Mononuclear cell (primary cell): ENCODE measurements around the gene HSPA14. TPM values are rescaled to one million over a fixed set of nuclear protein-coding genes. Genes with fewer than 3 reads are reported as not detected.
"Not testable (repeated sequence)": the region's sequence is repeated elsewhere in the genome, so short reads cannot be mapped to it uniquely, and the experiment has no call there.

Experiments
- H3K27me3 ChIP-seq: 2 replicates; pipeline ENCODE4 v1.6.0; 2011; ENCODE audit warnings: low read length, control low read depth; ENCODE audit not compliant: insufficient read depth
- H3K4me1 ChIP-seq: 2 replicates; pipeline ENCODE4 v1.5.1; 2011; ENCODE audit warnings: mild to moderate bottlenecking, low read length, control low read depth; ENCODE audit not compliant: insufficient read depth
- H3K4me3 ChIP-seq: 2 replicates; pipeline ENCODE4 v1.5.1; 2011; ENCODE audit warnings: mild to moderate bottlenecking, low read length, moderate library complexity
- H3K9me3 ChIP-seq: 2 replicates; pipeline ENCODE4 v1.5.1; 2011; ENCODE audit warnings: low read depth, mild to moderate bottlenecking, control low read depth, low read length
- total RNA-seq: library from RNA; depleted of rRNA; stranded (reverse); fragments of >200 nt; gene quantifications from one replicate; pipeline ENCODE4 v1.2.3, GENCODE V29; 2012

The HSPA14 gene
- total RNA-seq, 1 donor: 25.9 TPM

DNA sequence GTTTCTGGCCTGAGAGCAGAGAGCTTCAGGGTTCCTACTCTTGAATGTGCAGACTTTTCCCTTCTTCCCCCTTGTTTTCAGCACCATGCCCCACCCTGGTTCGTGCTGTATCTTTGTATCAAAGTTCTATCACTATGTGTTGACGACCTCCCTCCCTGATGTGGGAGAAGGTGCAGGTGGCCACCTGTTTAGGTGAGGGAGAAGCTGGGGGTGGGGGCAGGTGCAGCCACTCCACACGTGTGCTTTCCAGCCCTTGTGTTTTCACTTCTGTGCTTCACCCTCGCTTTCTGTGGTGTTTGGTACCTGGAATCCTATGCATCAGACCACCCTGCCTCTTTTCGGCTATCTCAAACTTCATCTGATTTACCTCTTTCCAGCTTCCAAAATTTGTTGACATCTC lies 20.9 kb downstream of the HSPA14 start:
- Histone ChIP-seq H3K4me1 (peaks cover 7% of the 10 kb centered on the region), H3K27me3 (no peaks in the 10 kb centered on the region), H3K9me3 (no peaks in the 10 kb centered on the region), H3K4me3 (no peak overlapping the region)

DNA sequence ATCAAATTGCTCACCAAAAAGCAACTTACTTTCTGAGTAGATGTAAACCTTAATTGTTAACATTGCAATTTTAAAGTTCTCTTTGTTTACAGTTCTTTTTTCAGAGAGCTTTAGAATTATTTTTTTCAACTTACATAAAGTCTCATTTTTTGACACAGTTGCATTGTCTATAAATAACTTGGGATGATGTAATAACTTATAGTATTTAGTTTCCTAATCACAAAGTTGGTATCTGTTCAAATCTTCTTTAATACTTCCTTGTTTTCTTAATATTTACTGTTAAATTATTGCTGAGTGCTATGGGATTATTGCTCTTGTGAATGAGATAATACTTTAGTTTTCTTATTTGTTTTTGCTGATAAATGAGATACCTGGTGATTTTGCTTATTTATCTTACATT lies 21.7 kb downstream of the HSPA14 start:
- no peaks in the 10 kb centered on the region for H3K9me3 ChIP-seq
- H3K27me3 ChIP-seq: no peaks in the 10 kb centered on the region
- peaks cover 7% of the 10 kb centered on the region for H3K4me1 ChIP-seq
- no peak overlapping the region for H3K4me3 ChIP-seq

GRCh38 chr10:14860791-14861190 lies 22.7 kb downstream of the HSPA14 start:
- Histone ChIP-seq H3K4me1 (peaks cover 7% of the 10 kb centered on the region), H3K27me3 (no peaks in the 10 kb centered on the region), H3K4me3 (no peak overlapping the region), H3K9me3 (no peaks in the 10 kb centered on the region)

DNA sequence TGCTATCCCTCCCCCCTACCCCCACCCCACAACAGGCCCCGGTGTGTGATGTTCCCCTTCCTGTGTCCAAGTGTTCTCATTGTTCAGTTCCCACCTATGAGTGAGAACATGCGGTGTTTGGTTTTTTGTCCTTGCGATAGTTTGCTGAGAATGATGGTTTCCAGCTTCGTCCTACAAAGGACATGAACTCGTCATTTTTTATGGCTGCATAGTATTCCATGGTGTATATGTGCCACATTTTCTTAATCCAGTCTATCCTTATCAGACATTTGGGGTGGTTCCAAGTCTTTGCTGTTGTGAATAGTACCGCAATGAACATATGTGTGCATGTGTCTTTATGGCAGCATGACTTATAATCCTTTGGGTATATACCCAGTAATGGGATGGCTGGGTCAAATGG lies 26.4 kb downstream of the HSPA14 start:
- H3K4me3 ChIP-seq, H3K4me1 ChIP-seq, H3K27me3 ChIP-seq, H3K9me3 ChIP-seq: not testable (repeated sequence)

DNA sequence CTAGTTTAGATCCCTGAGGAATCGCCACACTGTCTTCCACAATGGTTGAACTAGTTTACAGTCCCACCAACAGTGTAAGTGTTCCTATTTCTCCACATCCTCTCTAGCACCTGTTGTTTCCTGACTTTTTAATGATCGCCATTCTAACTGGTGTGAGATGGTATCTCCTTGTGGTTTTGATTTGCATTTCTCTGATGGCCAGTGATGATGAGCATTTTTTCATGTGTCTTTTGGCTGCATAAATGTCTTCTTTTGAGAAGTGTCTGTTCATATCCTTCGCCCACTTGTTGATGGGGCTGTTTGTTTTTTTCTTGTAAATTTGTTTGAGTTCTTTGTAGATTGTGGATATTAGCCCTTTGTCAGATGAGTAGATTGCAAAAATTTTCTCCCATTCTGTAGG lies 26.8 kb downstream of the HSPA14 start:
- H3K4me3 ChIP-seq, H3K27me3 ChIP-seq, H3K4me1 ChIP-seq, H3K9me3 ChIP-seq: not testable (repeated sequence)

GRCh38 chr10:14873090-14873760 lies 35.1 kb downstream of the HSPA14 start:
- no peaks in the 10 kb centered on the region for H3K27me3 ChIP-seq
- no peaks in the 10 kb centered on the region for H3K9me3 ChIP-seq
- peaks cover 10% of the 10 kb centered on the region for H3K4me1 ChIP-seq
- H3K4me3 ChIP-seq: no peak overlapping the region

DNA sequence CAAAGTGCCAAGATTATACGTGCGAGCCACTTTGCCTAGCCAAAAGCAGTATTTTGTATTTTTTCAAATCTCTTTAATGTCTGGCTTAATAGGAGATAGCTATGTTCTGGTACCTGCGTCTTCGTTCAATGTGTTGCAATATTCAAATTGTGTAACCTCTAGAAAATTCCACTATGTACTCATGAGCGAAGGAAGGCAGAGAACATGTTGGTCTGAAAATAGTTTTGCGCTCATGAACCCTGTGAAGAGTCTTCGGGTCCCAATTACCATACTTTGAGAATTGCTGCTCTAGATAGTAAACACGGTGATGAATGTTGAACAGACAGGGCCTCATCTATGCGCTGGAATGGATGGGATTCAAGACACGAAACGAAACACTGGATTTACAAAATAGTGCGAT lies 37.8 kb downstream of the HSPA14 start:
- peaks cover 23% of the 10 kb centered on the region for H3K4me1 ChIP-seq
- H3K4me3 ChIP-seq: no peak overlapping the region
- H3K27me3 ChIP-seq: no peaks in the 10 kb centered on the region
- no peaks in the 10 kb centered on the region for H3K9me3 ChIP-seq

DNA sequence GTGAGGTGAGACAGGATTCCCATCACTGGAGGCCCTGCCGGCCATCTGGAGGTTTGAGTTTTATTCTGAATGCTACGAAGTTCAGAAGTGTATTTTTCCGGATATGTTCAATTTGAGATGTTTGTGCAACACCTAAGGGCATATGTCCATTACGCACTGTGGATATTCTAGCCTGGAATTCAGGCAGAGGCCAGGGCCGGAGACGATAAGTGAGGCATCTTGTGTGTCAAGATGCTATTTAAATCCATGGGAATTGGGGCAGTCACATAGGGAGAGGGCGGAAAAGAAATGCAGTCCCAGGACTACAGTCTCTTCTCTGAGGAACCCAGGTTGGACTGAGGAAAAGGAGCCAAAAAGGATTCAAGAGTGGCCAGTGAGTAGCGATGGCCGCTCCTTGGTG lies 38.7 kb downstream of the HSPA14 start:
- no peaks in the 10 kb centered on the region for H3K9me3 ChIP-seq
- peaks cover 23% of the 10 kb centered on the region for H3K4me1 ChIP-seq
- H3K4me3 ChIP-seq: no peak overlapping the region
- H3K27me3 ChIP-seq: no peaks in the 10 kb centered on the region

GRCh38 chr10:14878266-14879123 lies 40.4 kb downstream of the HSPA14 start, which contains the start of gene SUV39H2:
SUV39H2 (plus strand) TSS chr10:14878866; CDS start chr10:14878889, 23 bp downstream.
- Histone ChIP-seq H3K27me3 (no peaks in the 10 kb centered on the region), H3K4me3 (peak within 1 kb of the TSS; percentile 78), H3K9me3 (no peaks in the 10 kb centered on the region), H3K4me1 (peaks cover 23% of the 10 kb centered on the region)

DNA sequence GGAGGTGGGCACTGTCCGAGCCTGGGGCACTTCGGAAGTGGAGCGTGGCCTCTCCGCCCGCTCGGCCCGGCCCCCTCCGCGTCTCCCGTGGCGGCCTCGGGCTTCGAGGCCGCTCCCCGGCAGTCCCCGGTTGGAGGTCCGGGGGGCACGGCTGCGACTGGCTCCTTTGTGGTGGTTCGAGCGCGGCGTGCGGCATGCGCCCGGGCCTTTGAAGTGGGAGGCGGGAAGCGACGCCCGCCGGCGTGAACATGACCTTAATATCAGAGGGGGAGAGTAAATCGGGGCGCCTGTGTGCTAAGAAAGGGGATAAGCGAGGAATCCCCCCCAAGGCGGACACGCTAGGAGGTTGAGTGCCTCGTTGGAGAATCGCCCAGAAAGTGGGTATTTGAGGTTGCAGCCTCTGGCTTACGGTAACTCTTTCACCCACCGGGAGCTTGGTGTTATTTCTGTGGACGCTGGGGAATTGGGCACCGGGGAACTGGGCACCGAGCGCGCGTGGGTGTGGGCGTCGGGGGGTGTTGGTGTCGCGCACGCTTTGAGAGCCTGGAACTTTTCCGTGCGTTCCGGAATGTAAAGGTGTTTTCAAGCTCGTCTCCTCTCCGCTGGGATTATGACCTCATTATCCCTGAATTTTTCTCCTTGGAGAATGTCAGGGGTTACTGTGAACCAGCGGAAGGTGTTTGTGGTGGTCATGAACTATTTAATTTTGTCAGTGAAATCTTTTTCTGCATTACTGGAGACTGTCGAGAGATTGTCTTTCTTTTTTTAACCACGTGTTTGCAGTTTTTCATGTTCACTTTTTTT lies 41.2 kb downstream of the HSPA14 start:
- peak overlapping the region; percentile 78 for H3K4me3 ChIP-seq
- no peaks in the 10 kb centered on the region for H3K9me3 ChIP-seq
- H3K27me3 ChIP-seq: no peaks in the 10 kb centered on the region
- H3K4me1 ChIP-seq: peaks cover 23% of the 10 kb centered on the region

GRCh38 chr10:14879928-14880193 lies 41.8 kb downstream of the HSPA14 start:
- H3K4me3 ChIP-seq: peak overlapping the region; percentile 78
- no peaks in the 10 kb centered on the region for H3K27me3 ChIP-seq

DNA sequence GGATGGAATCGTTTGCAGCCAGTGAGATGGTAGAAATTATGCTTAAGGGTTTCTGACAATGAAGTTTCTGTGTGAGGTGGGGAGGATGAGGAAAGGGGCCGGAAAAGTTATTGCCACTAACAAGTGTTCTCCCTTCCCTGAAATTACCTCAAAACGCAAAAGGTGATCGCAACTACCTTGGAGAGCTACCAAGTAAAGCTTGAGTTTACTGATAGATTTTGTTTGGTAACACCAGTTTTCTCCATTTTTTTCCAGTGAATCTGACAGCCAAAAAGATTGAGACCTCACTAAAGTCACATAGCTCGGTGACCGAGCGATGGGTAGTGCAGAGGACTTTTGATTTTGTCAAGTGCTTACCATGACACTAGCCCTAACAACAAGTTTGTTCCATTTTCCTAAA lies 42.1 kb downstream of the HSPA14 start:
- H3K27me3 ChIP-seq: no peaks in the 10 kb centered on the region
- H3K9me3 ChIP-seq: no peaks in the 10 kb centered on the region
- no peak overlapping the region for H3K4me3 ChIP-seq
- peaks cover 23% of the 10 kb centered on the region for H3K4me1 ChIP-seq

More at GRCh38 chr10:14879928-14880193, 41.8 kb downstream of the HSPA14 start:
- H3K9me3 ChIP-seq: no peaks in the 10 kb centered on the region
- peaks cover 23% of the 10 kb centered on the region for H3K4me1 ChIP-seq

DNA sequence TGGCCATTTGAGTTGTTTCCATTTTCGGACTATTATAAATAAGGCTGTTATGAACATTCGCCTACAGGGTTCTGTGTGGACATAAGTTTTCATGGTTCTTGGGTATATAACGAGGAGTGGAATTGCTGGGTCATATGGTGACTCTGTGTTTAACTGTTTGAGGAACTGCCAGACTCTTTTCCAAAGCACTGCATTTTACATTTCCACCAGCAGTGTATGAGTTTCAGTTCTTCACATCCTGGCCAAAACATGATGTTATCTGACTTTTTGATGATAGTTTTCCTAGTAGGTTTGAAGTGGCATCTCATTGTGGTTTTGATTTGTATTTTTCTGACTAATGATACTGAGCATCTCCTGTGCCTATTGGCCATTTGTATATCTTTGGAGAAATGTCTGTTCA lies 46.0 kb downstream of the HSPA14 start:
- Histone ChIP-seq H3K4me1 (peaks cover 12% of the 10 kb centered on the region), H3K9me3 (no peaks in the 10 kb centered on the region), H3K4me3 (no peak overlapping the region), H3K27me3 (no peaks in the 10 kb centered on the region)

DNA sequence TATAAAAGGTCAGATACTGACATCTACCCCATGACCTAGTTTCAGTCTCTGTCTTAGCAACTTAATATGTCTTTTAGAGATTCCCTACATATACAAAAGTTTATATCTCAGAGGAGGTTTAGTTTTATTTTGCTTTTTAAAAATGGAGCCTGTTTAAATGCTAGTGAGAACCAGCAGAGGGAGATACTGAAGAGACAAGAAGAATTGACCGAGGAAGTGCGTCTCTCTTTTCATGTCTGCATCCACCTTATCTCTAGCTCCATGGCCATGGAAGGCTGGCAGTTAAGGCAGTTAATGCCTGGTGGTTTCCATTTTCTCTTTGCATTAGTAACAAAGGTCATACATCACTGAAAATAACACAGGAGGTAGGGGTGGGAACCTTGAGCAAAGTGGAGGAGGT lies 51.2 kb downstream of the HSPA14 start:
- no peaks in the 10 kb centered on the region for H3K4me1 ChIP-seq
- H3K27me3 ChIP-seq: no peaks in the 10 kb centered on the region
- H3K4me3 ChIP-seq: no peak overlapping the region
- no peaks in the 10 kb centered on the region for H3K9me3 ChIP-seq

DNA sequence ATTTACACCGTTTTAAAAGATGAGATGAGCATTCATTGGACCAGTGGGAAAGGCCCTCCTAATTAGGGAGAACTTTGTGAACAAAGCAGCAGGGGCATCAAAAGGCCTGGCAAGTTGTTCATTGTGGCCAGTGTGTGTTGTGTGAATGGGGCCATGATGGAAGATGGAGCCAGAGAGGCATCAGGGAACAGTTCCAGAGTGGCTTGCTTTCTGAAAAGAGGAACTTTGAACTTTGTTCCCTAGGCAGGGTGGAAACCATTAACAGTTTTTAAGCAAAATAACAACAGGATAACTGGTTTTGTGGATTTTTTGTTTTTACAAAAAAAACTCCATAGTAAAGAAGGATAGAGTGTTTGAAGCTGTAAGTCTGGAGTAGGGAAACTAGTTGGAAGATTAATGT lies 53.0 kb downstream of the HSPA14 start:
- Histone ChIP-seq H3K9me3 (no peaks in the 10 kb centered on the region), H3K4me3 (no peak overlapping the region), H3K4me1 (no peaks in the 10 kb centered on the region), H3K27me3 (no peaks in the 10 kb centered on the region)
